IMR-90 (cell line): ENCODE results near the gene KCNF1. TPM values are rescaled to one million over a fixed set of nuclear protein-coding genes. Genes with fewer than 3 reads are reported as not detected.

Experiments used
- ATAC-seq: fragments of 200-7000 bp; cut with Tn5 transposase; 2 replicates; pipeline ENCODE4 v1.9.1; 2020; ENCODE audit warnings: low read depth, mild to moderate bottlenecking, moderate library complexity
- BruUV-seq: library from RNA; stranded (reverse); fragments of 400-500 nt; replicated peaks from 2 replicates; lab custom pipeline; 2021; lab: Mats Ljungman, UMichigan
- CTCF ChIA-PET: fragments of 300-600 bp; formaldehyde crosslinking; extraction: SDS; loops from one replicate; lab custom pipeline; 2021; ENCODE audit warnings: antibody characterized with exemption; lab: Yijun Ruan, JAX
- POLR2A ChIA-PET: fragments of 300-600 bp; sonication (Branson Sonifier 250); formaldehyde crosslinking; loops from one replicate; lab custom pipeline; 2022; ENCODE audit warnings: antibody characterized with exemption; ENCODE audit not compliant: unreplicated experiment; lab: Charles Lee
- DNase-seq: peaks from one replicate; pipeline ENCODE4 v3.0.0; 2013
- H2AFZ ChIP-seq: replicated peaks from 2 replicates; pipeline ENCODE3; 2013; ENCODE audit warnings: low read length, mild to moderate bottlenecking; ENCODE audit not compliant: poor library complexity
- H2AK5ac ChIP-seq: 2 replicates; pipeline ENCODE4 v1.6.1; 2013; ENCODE audit warnings: low read depth, low read length, inconsistent platforms
- H2AK9ac ChIP-seq: replicated peaks from 2 replicates; pipeline ENCODE3; 2013; ENCODE audit warnings: mild to moderate bottlenecking, low read depth, low read length, moderate library complexity; ENCODE audit not compliant: poor library complexity
- H2BK120ac ChIP-seq: 2 replicates; pipeline ENCODE4 v1.6.1; 2013; ENCODE audit warnings: low read depth, low read length, inconsistent platforms
- H2BK15ac ChIP-seq: 3 replicates; pipeline ENCODE4 v1.6.1; 2013; ENCODE audit warnings: low read depth, low read length, inconsistent platforms
- H2BK20ac ChIP-seq: 2 replicates; pipeline ENCODE4 v1.6.1; 2013; ENCODE audit warnings: low read depth, mild to moderate bottlenecking, inconsistent platforms, low read length, moderate library complexity
- H2BK5ac ChIP-seq: 2 replicates; pipeline ENCODE4 v1.6.1; 2013; ENCODE audit warnings: mild to moderate bottlenecking, low read depth, low read length, inconsistent platforms; ENCODE audit not compliant: poor library complexity, severe bottlenecking
- H3K14ac ChIP-seq: replicated peaks from 2 replicates; pipeline ENCODE4 v1.6.1; 2013; ENCODE audit warnings: low read depth, low read length, inconsistent platforms
- H3K18ac ChIP-seq: 2 replicates; pipeline ENCODE4 v1.6.1; 2013; ENCODE audit warnings: low read depth, low read length, control low read depth
- H3K23ac ChIP-seq: 2 replicates; pipeline ENCODE4 v1.6.1; 2013; ENCODE audit warnings: low read depth, low read length, inconsistent platforms
- H3K27ac ChIP-seq: 2 replicates; pipeline ENCODE4 v1.5.1; 2013; ENCODE audit warnings: mild to moderate bottlenecking, control low read depth, low read length; ENCODE audit not compliant: insufficient read depth
- H3K27me3 ChIP-seq: 2 replicates; pipeline ENCODE4 v1.6.1; 2013; ENCODE audit warnings: low read length; ENCODE audit not compliant: control insufficient read depth, insufficient read depth
- H3K36me3 ChIP-seq: 2 replicates; pipeline ENCODE4 v1.6.1; 2013; ENCODE audit warnings: low read length, mixed read lengths; ENCODE audit not compliant: control insufficient read depth, insufficient read depth
- H3K4ac ChIP-seq: 2 replicates; pipeline ENCODE4 v1.6.1; 2013; ENCODE audit warnings: low read depth, low read length, inconsistent platforms
- H3K4me1 ChIP-seq: 2 replicates; pipeline ENCODE4 v1.6.1; 2013; ENCODE audit warnings: low read length, mixed read lengths; ENCODE audit not compliant: control insufficient read depth, insufficient read depth
- H3K4me2 ChIP-seq: 2 replicates; pipeline ENCODE4 v1.6.1; 2013; ENCODE audit warnings: low read depth, mild to moderate bottlenecking, control low read depth, low read length, moderate library complexity
- H3K4me3 ChIP-seq: 2 replicates; pipeline ENCODE4 v1.5.1; 2013; ENCODE audit warnings: low read depth, mild to moderate bottlenecking, control low read depth, low read length, moderate library complexity; ENCODE audit not compliant: insufficient read depth
- H3K56ac ChIP-seq: 2 replicates; pipeline ENCODE4 v1.6.1; 2013; ENCODE audit warnings: low read length, inconsistent platforms; ENCODE audit not compliant: insufficient read depth; ENCODE audit errors: extremely low read depth
- H3K79me1 ChIP-seq, 2 experiments: 2 replicates each; pipeline ENCODE4 v1.6.1; 2013; ENCODE audit warnings: low read length in 2 of 2, inconsistent platforms in 1 of 2, low read depth in 1 of 2
- H3K9ac ChIP-seq: 2 replicates; pipeline ENCODE4 v1.6.1; 2013; ENCODE audit warnings: low read depth, low read length, control low read depth
- H3K9me1 ChIP-seq: 2 replicates; pipeline ENCODE4 v1.6.1; 2013; ENCODE audit warnings: low read length, inconsistent platforms; ENCODE audit not compliant: insufficient read depth
- H3K9me3 ChIP-seq: 2 replicates; pipeline ENCODE4 v1.6.1; 2013; ENCODE audit warnings: low read length; ENCODE audit not compliant: control insufficient read depth, insufficient read depth
- H4K20me1 ChIP-seq: 2 replicates; pipeline ENCODE4 v1.6.1; 2013; ENCODE audit warnings: low read length, inconsistent platforms; ENCODE audit not compliant: insufficient read depth
- H4K5ac ChIP-seq: 2 replicates; pipeline ENCODE4 v1.6.1; 2013; ENCODE audit warnings: mild to moderate bottlenecking, low read depth, low read length, control low read depth
- H4K8ac ChIP-seq, 2 experiments: 2 replicates each; pipeline ENCODE4 v1.6.1; 2013; ENCODE audit warnings: low read depth in 2 of 2, low read length in 2 of 2, control low read depth in 1 of 2, inconsistent platforms in 1 of 2
- H4K91ac ChIP-seq: 2 replicates; pipeline ENCODE4 v1.6.1; 2013; ENCODE audit warnings: low read depth, low read length, inconsistent platforms; ENCODE audit not compliant: insufficient read depth
- BHLHE40 ChIP-seq: fragments of 150-350 bp; IDR thresholded peaks from 2 replicates; pipeline ENCODE4 v1.6.1; 2016; ENCODE audit warnings: mild to moderate bottlenecking, low read depth, low read length
- CEBPB ChIP-seq: IDR thresholded peaks from 2 replicates; pipeline ENCODE4 v1.6.1; 2012; ENCODE audit warnings: low read depth, low read length, improper control_type of control experiment
- CHD1 ChIP-seq: IDR thresholded peaks from 2 replicates; pipeline ENCODE4 v1.6.1; 2012; ENCODE audit warnings: low read depth, low read length, improper control_type of control experiment
- FOS ChIP-seq: fragments of 150-350 bp; IDR thresholded peaks from 2 replicates; pipeline ENCODE4 v1.6.1; 2016; ENCODE audit warnings: low read depth, low read length
- MAFK ChIP-seq: IDR thresholded peaks from 2 replicates; pipeline ENCODE4 v1.6.1; 2012; ENCODE audit warnings: low read depth, low read length, improper control_type of control experiment
- MXI1 ChIP-seq: IDR thresholded peaks from 2 replicates; pipeline ENCODE4 v1.6.1; 2012; ENCODE audit warnings: low read depth, mild to moderate bottlenecking, low read length, moderate library complexity, borderline replicate concordance
- NFE2L2 ChIP-seq: fragments of 150-350 bp; IDR thresholded peaks from 2 replicates; pipeline ENCODE4 v1.6.1; 2016; ENCODE audit warnings: low read depth, mild to moderate bottlenecking, low read length
- POLR2A ChIP-seq: IDR thresholded peaks from 2 replicates; pipeline ENCODE4 v1.6.1; 2012; ENCODE audit warnings: mild to moderate bottlenecking, low read depth, low read length
- RAD21 ChIP-seq: IDR thresholded peaks from 2 replicates; pipeline ENCODE4 v1.6.1; 2012; ENCODE audit warnings: low read length, improper control_type of control experiment
- RFX5 ChIP-seq: IDR thresholded peaks from 2 replicates; pipeline ENCODE4 v1.8.0; 2012; ENCODE audit warnings: low read depth, mild to moderate bottlenecking, low read length, moderate library complexity
- WGBS, 2 experiments: methylation state at CpG; one replicate each; pipeline versions ENCODE4 v1.1.5 to v1.1.7; 2013; ENCODE audit warnings: missing lambda C conversion rate in 2 of 2; ENCODE audit not compliant: insufficient read length in 1 of 2; ENCODE audit errors: extremely low coverage in 2 of 2; 5-methylcytosine and 5-hydroxymethylcytosine counted together
- dilution Hi-C: fragments of 300-500 bp; cut with HindIII; formaldehyde crosslinking; loops from one replicate; pipeline ENCODE4 v1.14.3; 2018; ENCODE audit warnings: low sequenced_read_pairs; ENCODE audit not compliant: unreplicated experiment
- in situ Hi-C: fragments of 300-500 bp; cut with MboI; formaldehyde crosslinking; loops from 3 replicates; pipeline ENCODE4 v1.14.3; 2019; ENCODE audit warnings: low sequenced_read_pairs, inconsistent platforms, mixed read lengths
- intact Hi-C: fragments of 100-400 bp; cut with micrococcal nuclease; formaldehyde crosslinking; loops from 2 replicates; pipeline ENCODE4 v1.10.0; 2022
- polyA plus RNA-seq, 3 experiments: library from polyadenylated mRNA; depleted of rRNA; stranded (reverse); fragments of >200 nt; gene quantifications; 2 replicates each; pipeline ENCODE4 v1.2.3, GENCODE V29; 2012; ENCODE audit warnings: low replicate concordance in 1 of 3
- total RNA-seq: library from RNA; depleted of rRNA; stranded (reverse); fragments of >200 nt; gene quantifications from 2 replicates; pipeline ENCODE4 v1.2.3, GENCODE V29; 2012
- TF ChIP-seq, protein P1 (sequence below): conservative IDR thresholded peaks from 2 replicates; pipeline ENCODE4 v1.5.1; 2012; ENCODE audit warnings: mild to moderate bottlenecking, low read depth, low read length, improper control_type of control experiment
- TF ChIP-seq, protein P2 (sequence below): fragments of 150-350 bp; IDR thresholded peaks from 2 replicates; pipeline ENCODE4 v1.6.1; 2016; ENCODE audit warnings: low read depth, mild to moderate bottlenecking, low read length, moderate library complexity, borderline replicate concordance
- TF ChIP-seq, protein P3 (sequence below): fragments of 150-350 bp; IDR thresholded peaks from 2 replicates; pipeline ENCODE4 v1.6.1; 2017; ENCODE audit warnings: mild to moderate bottlenecking, antibody characterized with exemption, low read length, low read depth

The KCNF1 gene
- total and polyA plus RNA-seq, 2 of the 4 experiments (the other 2 are of a cell fraction), result 0.54 to 1.4 TPM

DNA sequence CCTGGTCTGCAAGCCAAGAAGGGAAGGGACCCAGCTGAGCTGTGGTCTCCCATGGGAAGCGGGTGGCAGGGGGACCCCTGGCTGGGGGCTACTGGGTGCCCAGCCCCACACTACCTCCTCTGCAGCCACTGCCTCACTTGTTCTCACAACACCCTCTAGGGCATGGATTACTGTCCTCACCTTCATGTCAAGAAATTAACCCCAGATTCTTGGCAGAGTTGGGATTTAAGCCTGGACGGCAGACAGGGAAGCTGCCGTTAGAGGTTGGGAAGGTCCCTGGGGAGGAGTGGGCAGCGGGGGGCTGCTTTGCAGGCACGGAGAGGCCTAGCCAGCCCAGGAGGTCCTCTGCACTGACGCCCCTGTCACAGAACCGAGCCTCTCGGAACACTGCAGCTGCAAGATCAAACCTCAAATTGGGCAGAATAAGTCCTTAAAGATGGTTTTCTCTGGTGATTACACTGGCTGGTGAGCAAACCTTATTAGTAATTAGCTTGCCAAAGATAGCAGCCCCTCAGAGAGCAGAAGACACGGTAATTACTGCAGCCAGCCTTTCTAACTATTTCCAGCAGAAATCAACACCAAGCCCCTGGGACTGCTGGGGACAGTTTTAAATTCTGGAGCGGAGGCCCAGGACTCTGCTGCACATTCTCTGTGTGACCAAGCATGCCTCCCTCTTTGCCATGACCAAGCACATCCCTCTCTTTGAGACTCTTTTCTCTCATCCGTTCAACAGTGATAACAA, 35.9 kb downstream of the KCNF1 start:
- Histone ChIP-seq H3K36me3 (no peaks in the 10 kb centered on the region), H2AFZ (peak overlapping the region; percentile 17), H2AK5ac (peak overlapping the region; percentile 5; the same call in 1 of the 2 replicates), H3K27ac (no peak overlapping the region), H3K18ac (no peak overlapping the region), H3K4me2 (no peak overlapping the region), H3K9me3 (no peaks in the 10 kb centered on the region), H3K79me1 (no peaks in the 10 kb centered on the region), H2BK20ac (no peak overlapping the region), H3K14ac (no peak overlapping the region), H3K4me1 (peaks cover 5% of the 10 kb centered on the region), H3K27me3 (no peaks in the 10 kb centered on the region), H2BK120ac (no peak overlapping the region), H3K23ac (no peak overlapping the region), H3K9me1 (0 out of 2 replicates have a peak, but pooled peaks cover 4% of the 10 kb centered on the region), H2BK15ac (no peak overlapping the region), H4K20me1 (no peaks in the 10 kb centered on the region), H3K4ac (no peak overlapping the region), H4K8ac (no peak overlapping the region), H3K56ac (no peak overlapping the region), H4K91ac (no peak overlapping the region), H3K4me3 (no peak overlapping the region), H2BK5ac (no peak overlapping the region), H2AK9ac (no peak overlapping the region), H3K9ac (no peak overlapping the region), H4K5ac (no peak overlapping the region)
- dilution Hi-C loops (no loop called here), intact Hi-C loops (no loop called here), in situ Hi-C loops (no loop called here)
- no TSS peak for BruUV-seq
- ChIA-PET CTCF (no interaction called here), POLR2A (interaction anchor here (0.6 kb wide), 1 partner anchor 230 kb away, joined by 4 read pairs; no protein-coding TSS in a partner anchor)
- no peak for DNase-seq
- TF ChIP-seq, protein P1, sequence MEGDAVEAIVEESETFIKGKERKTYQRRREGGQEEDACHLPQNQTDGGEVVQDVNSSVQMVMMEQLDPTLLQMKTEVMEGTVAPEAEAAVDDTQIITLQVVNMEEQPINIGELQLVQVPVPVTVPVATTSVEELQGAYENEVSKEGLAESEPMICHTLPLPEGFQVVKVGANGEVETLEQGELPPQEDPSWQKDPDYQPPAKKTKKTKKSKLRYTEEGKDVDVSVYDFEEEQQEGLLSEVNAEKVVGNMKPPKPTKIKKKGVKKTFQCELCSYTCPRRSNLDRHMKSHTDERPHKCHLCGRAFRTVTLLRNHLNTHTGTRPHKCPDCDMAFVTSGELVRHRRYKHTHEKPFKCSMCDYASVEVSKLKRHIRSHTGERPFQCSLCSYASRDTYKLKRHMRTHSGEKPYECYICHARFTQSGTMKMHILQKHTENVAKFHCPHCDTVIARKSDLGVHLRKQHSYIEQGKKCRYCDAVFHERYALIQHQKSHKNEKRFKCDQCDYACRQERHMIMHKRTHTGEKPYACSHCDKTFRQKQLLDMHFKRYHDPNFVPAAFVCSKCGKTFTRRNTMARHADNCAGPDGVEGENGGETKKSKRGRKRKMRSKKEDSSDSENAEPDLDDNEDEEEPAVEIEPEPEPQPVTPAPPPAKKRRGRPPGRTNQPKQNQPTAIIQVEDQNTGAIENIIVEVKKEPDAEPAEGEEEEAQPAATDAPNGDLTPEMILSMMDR, result no peak
- TF ChIP-seq BHLHE40, result no peak
- TF ChIP-seq CHD1, result no peak
- TF ChIP-seq MAFK, result no peak
- no peak for TF ChIP-seq POLR2A
- TF ChIP-seq, protein P2, sequence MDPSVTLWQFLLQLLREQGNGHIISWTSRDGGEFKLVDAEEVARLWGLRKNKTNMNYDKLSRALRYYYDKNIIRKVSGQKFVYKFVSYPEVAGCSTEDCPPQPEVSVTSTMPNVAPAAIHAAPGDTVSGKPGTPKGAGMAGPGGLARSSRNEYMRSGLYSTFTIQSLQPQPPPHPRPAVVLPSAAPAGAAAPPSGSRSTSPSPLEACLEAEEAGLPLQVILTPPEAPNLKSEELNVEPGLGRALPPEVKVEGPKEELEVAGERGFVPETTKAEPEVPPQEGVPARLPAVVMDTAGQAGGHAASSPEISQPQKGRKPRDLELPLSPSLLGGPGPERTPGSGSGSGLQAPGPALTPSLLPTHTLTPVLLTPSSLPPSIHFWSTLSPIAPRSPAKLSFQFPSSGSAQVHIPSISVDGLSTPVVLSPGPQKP, result no peak
- no peak for TF ChIP-seq CEBPB
- no peak for TF ChIP-seq RAD21
- TF ChIP-seq FOS, result no peak
- TF ChIP-seq, protein P3, sequence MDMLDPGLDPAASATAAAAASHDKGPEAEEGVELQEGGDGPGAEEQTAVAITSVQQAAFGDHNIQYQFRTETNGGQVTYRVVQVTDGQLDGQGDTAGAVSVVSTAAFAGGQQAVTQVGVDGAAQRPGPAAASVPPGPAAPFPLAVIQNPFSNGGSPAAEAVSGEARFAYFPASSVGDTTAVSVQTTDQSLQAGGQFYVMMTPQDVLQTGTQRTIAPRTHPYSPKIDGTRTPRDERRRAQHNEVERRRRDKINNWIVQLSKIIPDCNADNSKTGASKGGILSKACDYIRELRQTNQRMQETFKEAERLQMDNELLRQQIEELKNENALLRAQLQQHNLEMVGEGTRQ, result no peak
- TF ChIP-seq MXI1, result no peak
- TF ChIP-seq NFE2L2, result no peak
- no peak for TF ChIP-seq RFX5
- WGBS, 2 experiments, result 55% methylated on average over 5 of the region's 11 CpGs; no CpG with 5 or more reads in 1 of the 2 experiments
- peak; percentile 24 for ATAC-seq
